ACC112 (cell line): ENCODE measurements around the gene CMTM2.
"Not testable (repeated sequence)": the region's sequence is repeated elsewhere in the genome, so short reads cannot be mapped to it uniquely, and the experiment has no call there.

ENCODE experiments used
- H2AFZ ChIP-seq: fragments of 200-600 bp; sonication (generic); one replicate; pipeline ENCODE4 v1.6.0; 2017; ENCODE audit warnings: antibody characterized with exemption, low read length; ENCODE audit not compliant: unreplicated experiment
- H3K27ac ChIP-seq: fragments of 200-600 bp; sonication (generic); 2 replicates; pipeline ENCODE4 v1.5.1; 2014; ENCODE audit warnings: low read depth, mild to moderate bottlenecking, antibody characterized with exemption, low read length, moderate library complexity
- H3K27me3 ChIP-seq: fragments of 200-600 bp; sonication (generic); 2 replicates; pipeline ENCODE4 v1.6.1; 2014; ENCODE audit warnings: mild to moderate bottlenecking, antibody characterized with exemption, low read length, moderate library complexity, mixed read lengths; ENCODE audit not compliant: insufficient read depth
- H3K36me3 ChIP-seq: fragments of 200-600 bp; sonication (generic); 2 replicates; pipeline ENCODE4 v1.6.1; 2016; ENCODE audit warnings: mild to moderate bottlenecking, antibody characterized with exemption, low read length, moderate library complexity, mixed read lengths; ENCODE audit not compliant: insufficient read depth
- H3K4me1 ChIP-seq: fragments of 200-600 bp; sonication (generic); one replicate; pipeline ENCODE4 v1.6.1; 2016; ENCODE audit warnings: low read length, mixed read lengths; ENCODE audit not compliant: insufficient read depth, unreplicated experiment, control insufficient read depth
- H3K4me3 ChIP-seq: fragments of 200-600 bp; sonication (generic); 2 replicates; pipeline ENCODE4 v1.5.1; 2014; ENCODE audit warnings: mild to moderate bottlenecking, low read depth, low read length
- H3K79me2 ChIP-seq: fragments of 200-600 bp; sonication (generic); one replicate; pipeline ENCODE4 v1.6.0; 2016; ENCODE audit warnings: low read length; ENCODE audit not compliant: control insufficient read depth, unreplicated experiment, insufficient read depth

Gene CMTM2

GRCh38 chr16:66619534-66620428 is 40.5 kb downstream of the CMTM2 start:
- Histone ChIP-seq H3K79me2 (no peaks in the 10 kb centered on the region), H2AFZ (no peak overlapping the region), H3K4me1 (peaks cover 57% of the 10 kb centered on the region), H3K27ac (peak overlapping the region; percentile 98), H3K4me3 (peak overlapping the region; percentile 58; the same call in 1 of the 2 replicates), H3K36me3 (no peaks in the 10 kb centered on the region; the same call in 1 of the 2 replicates), H3K27me3 (no peaks in the 10 kb centered on the region)

- Histone ChIP-seq H3K4me3 (no peak overlapping the region), H3K27me3 (no peaks in the 10 kb centered on the region), H2AFZ (no peak overlapping the region), H3K36me3 (no peaks in the 10 kb centered on the region; the same call in 1 of the 2 replicates), H3K79me2 (no peaks in the 10 kb centered on the region), H3K27ac (peak overlapping the region; percentile 98), H3K4me1 (peaks cover 57% of the 10 kb centered on the region)
These were observed 41.1 kb downstream of the CMTM2 start for GRCh38 chr16:66620429-66620795.

- no peaks in the 10 kb centered on the region; the same call in 1 of the 2 replicates for H3K36me3 ChIP-seq
- no peak overlapping the region for H3K4me3 ChIP-seq
- peaks cover 47% of the 10 kb centered on the region for H3K4me1 ChIP-seq
- H3K79me2 ChIP-seq: no peaks in the 10 kb centered on the region
- no peak overlapping the region for H2AFZ ChIP-seq
- no peaks in the 10 kb centered on the region for H3K27me3 ChIP-seq
- no peak overlapping the region for H3K27ac ChIP-seq
These were observed 42.7 kb downstream of the CMTM2 start for GRCh38 chr16:66621973-66622372.

GRCh38 chr16:66622863-66623262 is 43.6 kb downstream of the CMTM2 start:
- Histone ChIP-seq H3K36me3 (no peaks in the 10 kb centered on the region; the same call in 1 of the 2 replicates), H3K79me2 (no peaks in the 10 kb centered on the region), H3K4me3 (no peak overlapping the region), H2AFZ (no peak overlapping the region), H3K27me3 (no peaks in the 10 kb centered on the region), H3K4me1 (peaks cover 38% of the 10 kb centered on the region), H3K27ac (no peak overlapping the region)

- H2AFZ ChIP-seq: no peak overlapping the region
- peaks cover 29% of the 10 kb centered on the region for H3K4me1 ChIP-seq
- no peaks in the 10 kb centered on the region for H3K79me2 ChIP-seq
- no peaks in the 10 kb centered on the region for H3K27me3 ChIP-seq
- no peaks in the 10 kb centered on the region; the same call in 1 of the 2 replicates for H3K36me3 ChIP-seq
- H3K27ac ChIP-seq: no peak overlapping the region
- H3K4me3 ChIP-seq: no peak overlapping the region
These were observed 44.5 kb downstream of the CMTM2 start for GRCh38 chr16:66623755-66624154.

- H3K27me3 ChIP-seq, H3K36me3 ChIP-seq, H3K4me1 ChIP-seq, H3K79me2 ChIP-seq, H3K27ac ChIP-seq, H2AFZ ChIP-seq, H3K4me3 ChIP-seq: not testable (repeated sequence)
These were observed 48.5 kb downstream of the CMTM2 start for GRCh38 chr16:66627611-66628378.

GRCh38 chr16:66629856-66630255 is 50.6 kb downstream of the CMTM2 start:
- Histone ChIP-seq H3K4me1 (no peaks in the 10 kb centered on the region), H2AFZ (no peak overlapping the region), H3K79me2 (no peaks in the 10 kb centered on the region), H3K4me3 (no peak overlapping the region), H3K36me3 (no peaks in the 10 kb centered on the region), H3K27ac (no peak overlapping the region), H3K27me3 (no peaks in the 10 kb centered on the region)

GRCh38 chr16:66630561-66631260 is 51.4 kb downstream of the CMTM2 start:
- H3K27ac ChIP-seq, H3K4me1 ChIP-seq, H3K79me2 ChIP-seq, H3K36me3 ChIP-seq, H2AFZ ChIP-seq, H3K4me3 ChIP-seq, H3K27me3 ChIP-seq: not testable (repeated sequence)

GRCh38 chr16:66631558-66631957 is 52.3 kb downstream of the CMTM2 start:
- not testable (repeated sequence) for H2AFZ ChIP-seq, H3K27me3 ChIP-seq, H3K36me3 ChIP-seq

GRCh38 chr16:66634527-66635196 is 55.4 kb downstream of the CMTM2 start:
- H3K27me3 ChIP-seq: no peaks in the 10 kb centered on the region
- H3K27ac ChIP-seq: no peak overlapping the region
- no peaks in the 10 kb centered on the region for H3K79me2 ChIP-seq
- H2AFZ ChIP-seq: no peak overlapping the region
- H3K4me1 ChIP-seq: peaks cover 15% of the 10 kb centered on the region
- no peak overlapping the region for H3K4me3 ChIP-seq
- H3K36me3 ChIP-seq: no peaks in the 10 kb centered on the region

More at GRCh38 chr16:66631558-66631957, 52.3 kb downstream of the CMTM2 start:
- not testable (repeated sequence) for H3K27ac ChIP-seq, H3K4me3 ChIP-seq, H3K79me2 ChIP-seq, H3K4me1 ChIP-seq
